HFFc6 (cell line): ENCODE measurements around the gene PTPRN2. TPM values are rescaled to one million over a fixed set of nuclear protein-coding genes. Genes with fewer than 3 reads are reported as not detected.
"Not testable (repeated sequence)": the region's sequence is repeated elsewhere in the genome, so short reads cannot be mapped to it uniquely, and the experiment has no call there.

Experiments
- DNase-seq: peaks from one replicate; pipeline ENCODE4 v3.0.0-alpha.2; 2018
- H3K27ac Mint-ChIP-seq: 2 replicates; pipeline ENCODE4 v1.8.0; 2020; ENCODE audit warnings: mild to moderate bottlenecking, mixed read lengths
- H3K27me3 Mint-ChIP-seq: 2 replicates; pipeline ENCODE4 v1.8.0; 2021; ENCODE audit warnings: mild to moderate bottlenecking, moderate library complexity, mixed read lengths; ENCODE audit not compliant: insufficient read depth
- H3K36me3 Mint-ChIP-seq: 2 replicates; pipeline ENCODE4 v1.8.0; 2021; ENCODE audit warnings: low read depth, mixed read lengths
- H3K4me1 Mint-ChIP-seq: 2 replicates; pipeline ENCODE4 v1.8.0; 2020; ENCODE audit warnings: low read depth, mixed read lengths
- H3K4me3 Mint-ChIP-seq: 2 replicates; pipeline ENCODE4 v1.8.0; 2020; ENCODE audit warnings: mild to moderate bottlenecking, moderate library complexity, mixed read lengths
- H3K9me3 Mint-ChIP-seq: 2 replicates; pipeline ENCODE4 v1.8.0; 2020; ENCODE audit warnings: mild to moderate bottlenecking, mixed read lengths
- total RNA-seq, 6 experiments: library from RNA; stranded (reverse); fragmentation: NEBNext Ultra II Directional; extraction: Animal tissue kit (Norgen Biotek cat#: 25700); gene quantifications; 2 replicates in 1 of 6; 3 replicates in 5 of 6; pipeline ENCODE4 v1.2.3, GENCODE V29; 2021
- TF ChIP-seq, protein P1 (sequence below): fragments of 200-600 bp; sonication (generic); IDR thresholded peaks from 2 replicates; pipeline ENCODE4 v1.5.0; 2021; ENCODE audit warnings: antibody characterized with exemption, mild to moderate bottlenecking

The PTPRN2 gene
- total RNA-seq, 6 experiments from 2014 or later: 0.05 to 0.27 (median 0.23) TPM

DNA sequence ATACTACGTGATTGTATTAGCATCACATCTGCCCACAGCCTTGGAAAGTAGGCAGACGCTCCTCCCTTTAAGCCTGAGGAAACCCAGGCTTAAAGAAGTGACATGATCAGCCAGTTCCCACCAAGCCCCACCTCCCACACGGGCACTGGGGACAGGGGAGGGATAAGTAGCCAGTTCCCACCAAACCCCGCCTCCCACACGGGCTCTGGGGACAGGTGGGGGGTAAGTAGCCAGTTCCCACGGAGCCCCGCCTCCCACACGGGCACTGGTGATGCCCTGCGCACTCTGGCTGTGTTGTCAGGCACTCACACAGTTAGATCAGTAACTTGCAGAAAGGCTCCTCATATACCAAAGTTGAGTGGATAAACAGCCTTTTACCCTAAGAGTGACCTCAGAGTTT, 606.8 kb downstream of the PTPRN2 start:
- no peak for DNase-seq
- peaks cover 1% of the 10 kb centered on the region; the same call in 1 of the 2 replicates for H3K27me3 Mint-ChIP-seq
- H3K36me3 Mint-ChIP-seq: peaks cover 9% of the 10 kb centered on the region

DNA sequence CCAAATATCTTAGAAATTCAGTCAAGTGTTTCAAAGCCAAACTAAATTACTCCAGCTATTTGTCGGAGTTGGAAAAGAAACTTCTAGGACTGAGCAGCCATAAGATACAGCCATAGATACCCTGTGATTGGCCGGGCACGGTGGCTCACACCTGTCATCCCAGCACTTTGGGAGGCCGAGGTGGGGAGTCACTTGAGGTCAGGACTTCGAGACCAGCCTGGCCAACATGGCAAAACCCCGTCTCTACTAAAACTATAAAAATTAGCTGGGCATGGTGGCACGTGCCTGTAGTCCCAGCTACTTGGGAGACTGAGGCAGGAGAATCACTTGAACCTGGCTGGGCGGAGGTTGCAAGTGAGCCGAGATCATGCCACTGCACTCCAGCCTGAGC, 607.3 kb downstream of the PTPRN2 start:
- not testable (repeated sequence) for H3K36me3 Mint-ChIP-seq

More for the DNA sequence above, 606.8 kb downstream of the PTPRN2 start:
- TF ChIP-seq, protein P1, sequence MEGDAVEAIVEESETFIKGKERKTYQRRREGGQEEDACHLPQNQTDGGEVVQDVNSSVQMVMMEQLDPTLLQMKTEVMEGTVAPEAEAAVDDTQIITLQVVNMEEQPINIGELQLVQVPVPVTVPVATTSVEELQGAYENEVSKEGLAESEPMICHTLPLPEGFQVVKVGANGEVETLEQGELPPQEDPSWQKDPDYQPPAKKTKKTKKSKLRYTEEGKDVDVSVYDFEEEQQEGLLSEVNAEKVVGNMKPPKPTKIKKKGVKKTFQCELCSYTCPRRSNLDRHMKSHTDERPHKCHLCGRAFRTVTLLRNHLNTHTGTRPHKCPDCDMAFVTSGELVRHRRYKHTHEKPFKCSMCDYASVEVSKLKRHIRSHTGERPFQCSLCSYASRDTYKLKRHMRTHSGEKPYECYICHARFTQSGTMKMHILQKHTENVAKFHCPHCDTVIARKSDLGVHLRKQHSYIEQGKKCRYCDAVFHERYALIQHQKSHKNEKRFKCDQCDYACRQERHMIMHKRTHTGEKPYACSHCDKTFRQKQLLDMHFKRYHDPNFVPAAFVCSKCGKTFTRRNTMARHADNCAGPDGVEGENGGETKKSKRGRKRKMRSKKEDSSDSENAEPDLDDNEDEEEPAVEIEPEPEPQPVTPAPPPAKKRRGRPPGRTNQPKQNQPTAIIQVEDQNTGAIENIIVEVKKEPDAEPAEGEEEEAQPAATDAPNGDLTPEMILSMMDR: no peak
- H3K4me3 Mint-ChIP-seq: no peak overlapping the region
- H3K9me3 Mint-ChIP-seq: peaks cover 39% of the 10 kb centered on the region
- H3K27ac Mint-ChIP-seq: no peak overlapping the region
- H3K4me1 Mint-ChIP-seq: no peaks in the 10 kb centered on the region

DNA sequence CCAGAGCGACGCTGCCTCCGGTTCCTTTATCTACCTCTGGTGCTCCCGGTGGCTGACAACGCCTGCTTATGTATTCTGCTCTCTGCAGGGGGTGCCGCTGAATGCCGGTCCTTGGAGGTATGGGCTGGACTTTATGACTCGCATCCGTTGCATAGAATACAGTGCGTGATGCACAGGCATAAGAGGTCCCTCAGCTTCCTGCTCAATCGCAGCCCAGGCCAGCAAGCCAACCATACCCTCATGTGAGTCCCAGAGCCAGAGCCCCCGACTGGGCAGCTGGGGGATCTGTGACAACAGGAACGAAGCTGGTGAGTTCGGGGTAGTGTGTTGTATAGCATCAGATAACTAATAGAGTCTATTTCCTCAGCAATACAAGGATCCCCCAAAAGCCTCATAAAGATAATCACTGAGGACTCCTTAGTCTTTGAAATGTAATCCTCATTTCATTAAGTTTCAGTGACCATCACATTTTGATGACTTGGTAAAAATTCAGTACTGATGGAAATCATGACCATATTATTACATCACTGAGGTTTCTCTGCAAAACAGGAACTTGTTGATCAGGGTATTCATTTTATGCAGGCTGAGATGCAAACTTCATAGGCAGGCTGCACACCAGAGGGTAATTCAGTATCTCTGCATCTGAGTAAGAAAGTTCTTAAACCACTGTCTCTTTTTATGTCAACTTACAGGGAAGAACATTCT, 607.8 kb downstream of the PTPRN2 start:
- Mint-ChIP-seq H3K27ac (no peak overlapping the region), H3K27me3 (peaks cover 1% of the 10 kb centered on the region; the same call in 1 of the 2 replicates), H3K9me3 (peaks cover 39% of the 10 kb centered on the region), H3K36me3 (peaks cover 7% of the 10 kb centered on the region; the same call in 1 of the 2 replicates), H3K4me3 (no peak overlapping the region), H3K4me1 (no peaks in the 10 kb centered on the region)
- TF ChIP-seq, protein P1: no peak
- DNase-seq: no peak

More for the DNA sequence above, 607.3 kb downstream of the PTPRN2 start:
- not testable (repeated sequence) for H3K27me3 Mint-ChIP-seq, H3K27ac Mint-ChIP-seq, H3K4me1 Mint-ChIP-seq, DNase-seq, H3K4me3 Mint-ChIP-seq
- peaks cover 39% of the 10 kb centered on the region for H3K9me3 Mint-ChIP-seq

DNA sequence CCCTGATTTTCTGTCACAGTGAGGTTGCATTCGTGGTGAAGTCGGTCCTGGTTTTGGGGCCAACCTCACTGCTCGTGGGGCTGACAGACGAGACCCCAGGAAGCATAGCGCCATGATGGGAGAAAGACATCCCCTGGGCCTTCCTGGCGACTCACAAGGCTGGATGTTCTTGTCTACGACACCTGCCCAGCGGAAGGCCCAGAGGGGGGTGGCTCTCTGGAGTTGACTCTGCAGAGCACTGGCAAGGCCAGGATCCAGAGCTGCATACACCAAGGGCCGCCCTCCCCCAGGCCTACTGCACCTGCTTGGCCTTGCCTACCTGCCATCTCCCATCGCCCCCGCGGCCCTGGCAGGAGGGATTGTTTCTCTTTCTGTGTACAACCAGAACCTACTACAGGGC, 608.9 kb downstream of the PTPRN2 start:
- peaks cover 45% of the 10 kb centered on the region for H3K9me3 Mint-ChIP-seq
- DNase-seq: no peak
- H3K36me3 Mint-ChIP-seq: 0 out of 2 replicates have a peak, but pooled peaks cover 4% of the 10 kb centered on the region
- H3K27me3 Mint-ChIP-seq: peaks cover 4% of the 10 kb centered on the region
- H3K4me1 Mint-ChIP-seq: no peaks in the 10 kb centered on the region
- H3K4me3 Mint-ChIP-seq: no peak overlapping the region
- TF ChIP-seq, protein P1: no peak
- no peak overlapping the region for H3K27ac Mint-ChIP-seq

DNA sequence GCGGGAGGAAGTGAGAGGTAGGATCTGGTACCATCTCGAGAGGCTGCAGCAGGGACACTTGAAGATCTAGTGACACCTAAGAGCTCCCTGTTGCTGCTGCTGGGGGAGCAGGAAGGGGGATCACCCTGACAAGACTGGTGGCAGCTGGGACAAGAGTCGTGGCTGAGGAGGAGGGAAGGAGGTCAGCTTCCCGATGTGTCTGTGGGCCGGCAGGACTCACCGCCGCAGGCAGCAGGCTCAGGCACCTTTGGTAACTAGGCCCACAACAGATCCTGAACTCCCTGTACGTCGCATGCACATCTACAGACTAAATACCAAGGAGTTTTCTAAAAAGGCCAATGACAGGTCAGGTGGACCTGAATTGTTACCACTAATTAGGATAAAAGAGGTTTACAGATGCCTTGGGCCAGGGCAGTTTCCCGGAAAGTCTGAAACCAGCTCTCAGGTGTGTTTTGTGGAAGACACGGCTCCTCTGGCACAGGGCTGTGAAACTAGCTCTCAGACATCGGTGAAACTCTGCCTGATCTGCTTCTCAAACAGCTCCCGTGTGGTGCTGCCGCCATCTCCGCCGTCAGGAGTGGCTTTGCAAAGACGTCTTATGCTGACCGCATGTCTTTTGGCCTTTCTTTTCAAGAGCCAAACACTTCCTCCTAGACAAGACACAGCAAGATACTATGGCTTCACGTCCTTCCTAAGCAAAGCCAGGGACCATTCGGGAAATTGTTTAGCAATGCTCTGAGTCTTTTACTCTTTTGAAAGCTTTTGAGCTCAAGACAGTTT, 609.7 kb downstream of the PTPRN2 start:
- Mint-ChIP-seq H3K9me3 (peaks cover 51% of the 10 kb centered on the region), H3K27ac (no peak overlapping the region), H3K4me1 (no peaks in the 10 kb centered on the region), H3K4me3 (no peak overlapping the region), H3K27me3 (peaks cover 4% of the 10 kb centered on the region), H3K36me3 (0 out of 2 replicates have a peak, but pooled peaks cover 4% of the 10 kb centered on the region)
- TF ChIP-seq, protein P1: no peak
- DNase-seq: no peak

DNA sequence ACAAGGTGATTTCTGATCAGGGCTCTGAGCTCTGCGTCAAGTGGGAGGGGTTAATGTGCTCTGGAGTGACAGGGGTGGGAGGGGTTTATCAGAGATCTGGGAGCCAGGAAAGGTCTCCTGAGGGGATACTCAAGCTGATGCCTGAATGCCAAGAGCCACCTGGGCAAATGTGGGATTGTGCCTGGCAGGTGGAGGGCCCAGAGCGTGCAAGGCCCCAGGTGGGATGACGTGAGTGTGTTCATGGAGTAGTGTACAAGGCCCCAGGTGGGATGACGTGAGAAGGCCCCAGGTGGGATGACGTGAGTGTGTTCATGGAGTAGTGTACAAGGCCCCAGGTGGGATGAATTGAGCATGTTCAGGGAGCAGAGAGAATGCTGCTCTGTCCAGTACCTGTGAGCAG, 610.3 kb downstream of the PTPRN2 start:
- no peak for DNase-seq
- TF ChIP-seq, protein P1: no peak
- peaks cover 51% of the 10 kb centered on the region for H3K9me3 Mint-ChIP-seq
- H3K27ac Mint-ChIP-seq: no peak overlapping the region
- H3K4me1 Mint-ChIP-seq: no peaks in the 10 kb centered on the region
- 0 out of 2 replicates have a peak, but pooled peaks cover 4% of the 10 kb centered on the region for H3K36me3 Mint-ChIP-seq
- no peak overlapping the region for H3K4me3 Mint-ChIP-seq
- H3K27me3 Mint-ChIP-seq: peaks cover 4% of the 10 kb centered on the region
